Colonic mucosa (tissue), 4 donors: ENCODE measurements around the gene HDLBP. TPM values are rescaled to one million over a fixed set of nuclear protein-coding genes. Genes with fewer than 3 reads are reported as not detected.

Experiments
- DNase-seq: peaks from one replicate; pipeline ENCODE4 v3.0.0-alpha.2; 2020
- H3K27ac ChIP-seq: fragments of 200-600 bp; one replicate; pipeline ENCODE4 v1.8.0; 2021
- H3K27me3 ChIP-seq: fragments of 200-600 bp; one replicate; pipeline ENCODE4 v1.8.0; 2021
- H3K36me3 ChIP-seq: fragments of 200-600 bp; one replicate; pipeline ENCODE4 v1.8.0; 2021
- H3K4me1 ChIP-seq: fragments of 200-600 bp; one replicate; pipeline ENCODE4 v1.8.0; 2021; ENCODE audit warnings: mild to moderate bottlenecking
- H3K4me3 ChIP-seq: fragments of 200-600 bp; one replicate; pipeline ENCODE4 v1.8.0; 2021
- H3K9ac ChIP-seq, 2 donors: one replicate each; pipeline ENCODE4 v1.7.0; 2013; ENCODE audit warnings: control low read depth in 2 of 2, low read depth in 2 of 2, low read length in 2 of 2
- H3K9me3 ChIP-seq: fragments of 200-600 bp; one replicate; pipeline ENCODE4 v1.8.0; 2021
- CTCF ChIP-seq: fragments of 200-600 bp; IDR thresholded peaks from one replicate; pipeline ENCODE4 v1.8.0; 2022; ENCODE audit warnings: antibody characterized with exemption, mild to moderate bottlenecking
- intact Hi-C: fragments of 100-400 bp; cut with DNase I; formaldehyde crosslinking; loops from one replicate; pipeline ENCODE4 v1.14.1; 2022
- total RNA-seq, 2 donors: library from RNA; stranded (reverse); fragmentation: NEBNext Ultra II Directional in 1 of 2; extraction: Animal tissue kit (Norgen Biotek cat#: 25700) in 1 of 2; gene quantifications; one replicate each; pipeline ENCODE4 v1.2.1, GENCODE V29; 2021
- donor health status: healthy.
- donor health status: DM: no; HTN: no; CAD: no.
- donor health status: DM: no; HTN: no; CAD: no.

Gene HDLBP
- total RNA-seq, 2 donors from 2014 or later: 483 to 625 TPM

GRCh38 chr2:241214766-241215165 is 100.7 kb downstream of the HDLBP start:
- no peak for DNase-seq
- no peaks in the 10 kb centered on the region for H3K9me3 ChIP-seq
- no peak overlapping the region for H3K4me3 ChIP-seq
- H3K27ac ChIP-seq: no peak overlapping the region
- no peaks in the 10 kb centered on the region for H3K36me3 ChIP-seq
- intact Hi-C loops: no loop called here
- H3K27me3 ChIP-seq: no peaks in the 10 kb centered on the region
- H3K9ac ChIP-seq: no peak overlapping the region
- no peak for TF ChIP-seq CTCF
- no peaks in the 10 kb centered on the region for H3K4me1 ChIP-seq

GRCh38 chr2:241214209-241214608 is 101.3 kb downstream of the HDLBP start:
- Histone ChIP-seq H3K9ac (no peak overlapping the region), H3K4me3 (no peak overlapping the region), H3K9me3 (no peaks in the 10 kb centered on the region), H3K27me3 (no peaks in the 10 kb centered on the region), H3K27ac (no peak overlapping the region), H3K4me1 (no peaks in the 10 kb centered on the region), H3K36me3 (no peaks in the 10 kb centered on the region)
- intact Hi-C loops: no loop called here
- no peak for DNase-seq
- no peak for TF ChIP-seq CTCF

- no peaks in the 10 kb centered on the region for H3K4me1 ChIP-seq
- no peak for TF ChIP-seq CTCF
- H3K4me3 ChIP-seq: no peak overlapping the region
- no peaks in the 10 kb centered on the region for H3K27me3 ChIP-seq
- H3K27ac ChIP-seq: no peak overlapping the region
- no peaks in the 10 kb centered on the region for H3K36me3 ChIP-seq
- intact Hi-C loops: no loop called here
- H3K9me3 ChIP-seq: no peaks in the 10 kb centered on the region
- no peak for DNase-seq
- H3K9ac ChIP-seq: no peak overlapping the region
Measured at GRCh38 chr2:241213567-241213966, 101.9 kb downstream of the HDLBP start.

GRCh38 chr2:241213041-241213440 is 102.4 kb downstream of the HDLBP start:
- intact Hi-C loops: no loop called here
- no peak for DNase-seq
- no peak overlapping the region for H3K4me3 ChIP-seq
- TF ChIP-seq CTCF: no peak
- H3K36me3 ChIP-seq: no peaks in the 10 kb centered on the region
- no peak overlapping the region for H3K27ac ChIP-seq
- no peaks in the 10 kb centered on the region for H3K27me3 ChIP-seq
- no peak overlapping the region for H3K9ac ChIP-seq
- H3K9me3 ChIP-seq: no peaks in the 10 kb centered on the region
- no peaks in the 10 kb centered on the region for H3K4me1 ChIP-seq

- Histone ChIP-seq H3K9ac (no peak overlapping the region), H3K4me3 (no peak overlapping the region), H3K9me3 (no peaks in the 10 kb centered on the region), H3K27me3 (no peaks in the 10 kb centered on the region), H3K36me3 (no peaks in the 10 kb centered on the region), H3K27ac (no peak overlapping the region), H3K4me1 (no peaks in the 10 kb centered on the region)
- no peak for DNase-seq
- intact Hi-C loops: no loop called here
- no peak for TF ChIP-seq CTCF
Measured at GRCh38 chr2:241211276-241211675, 104.2 kb downstream of the HDLBP start.

- DNase-seq: no peak
- H3K27me3 ChIP-seq: no peaks in the 10 kb centered on the region
Measured at GRCh38 chr2:241209271-241209670, 106.2 kb downstream of the HDLBP start.

More at GRCh38 chr2:241209271-241209670, 106.2 kb downstream of the HDLBP start:
- H3K9me3 ChIP-seq: no peaks in the 10 kb centered on the region
- no peak for TF ChIP-seq CTCF
- no peak overlapping the region for H3K4me3 ChIP-seq
- H3K4me1 ChIP-seq: no peaks in the 10 kb centered on the region
- H3K27ac ChIP-seq: no peak overlapping the region
- no peaks in the 10 kb centered on the region for H3K36me3 ChIP-seq
- H3K9ac ChIP-seq: no peak overlapping the region
- intact Hi-C loops: no loop called here
